ENCODE results near the gene SLC24A4. TPM values are rescaled to one million over a fixed set of nuclear protein-coding genes. Genes with fewer than 3 reads are reported as not detected.

The SLC24A4 gene
- total and polyA plus RNA-seq, 2 of the 4 experiments (the other 2 are of a cell fraction), result not detected

GRCh38 chr14:92459950-92460421 is 137.0 kb downstream of the SLC24A4 start:
- ChIA-PET POLR2A (ENCODE audit: unreplicated experiment) (no interaction called here), CTCF (interaction anchor here (0.7 to 0.9 kb wide), 3 partner anchors 30 to 186 kb away, joined by 3 read pairs; no protein-coding TSS in a partner anchor)
- H3K18ac ChIP-seq (ENCODE audit: low read depth, low read length), result no peak overlapping the region
- no peak overlapping the region; the same call in 1 of the 2 replicates for H2BK120ac ChIP-seq (ENCODE audit: low read depth, low read length)
- peak overlapping the region; percentile 82; the same call in 1 of the 2 replicates for H3K4ac ChIP-seq (ENCODE audit: low read depth, low read length)
- H3K56ac ChIP-seq (ENCODE audit: extremely low read depth, insufficient read depth, low read length), result no peak overlapping the region
- H3K9me1 ChIP-seq (ENCODE audit: insufficient read depth, low read length), result peaks cover 13% of the 10 kb centered on the region
- no peak overlapping the region for H3K4me2 ChIP-seq (ENCODE audit: low read depth, low read length)
- peak overlapping the region in 1 of 2 experiments; percentile 10; a peak in 1 of 4 replicates for H4K8ac ChIP-seq (ENCODE audit: low read depth in 2 of 2, low read length in 2 of 2)
- no peaks in the 10 kb centered on the region for H4K20me1 ChIP-seq (ENCODE audit: insufficient read depth, low read length)
- H3K9ac ChIP-seq (ENCODE audit: low read depth, low read length), result no peak overlapping the region
- H3K23ac ChIP-seq (ENCODE audit: low read depth, low read length), result no peak overlapping the region
- H3K79me1 ChIP-seq (ENCODE audit: low read depth in 1 of 2, low read length in 2 of 2), result no peaks in the 10 kb centered on the region
- in situ Hi-C loops (cut with MboI; ENCODE audit: low sequenced_read_pairs), result loop anchor here (5.0 kb wide), 1 partner anchor 338 kb away; the partner anchor contains the start of genes CPSF2 and NDUFB1
- H2BK5ac ChIP-seq (ENCODE audit: low read depth, low read length, poor library complexity, severe bottlenecking), result no peak overlapping the region
- ATAC-seq (ENCODE audit: low read depth) (no peak), DNase-seq (no peak)
- H4K91ac ChIP-seq (ENCODE audit: insufficient read depth, low read depth, low read length), result no peak overlapping the region
- no peak overlapping the region for H4K5ac ChIP-seq (ENCODE audit: low read depth, low read length)
- intact Hi-C loops (cut with micrococcal nuclease), result no loop called here
- no peak overlapping the region for H2AFZ ChIP-seq (replicated peaks; ENCODE audit: low read length, poor library complexity)
- dilution Hi-C loops (cut with HindIII; ENCODE audit: low sequenced_read_pairs, unreplicated experiment), result no loop called here
- peak overlapping the region; percentile 36 for H2AK5ac ChIP-seq (ENCODE audit: low read depth, low read length)
- H3K4me1 ChIP-seq (ENCODE audit: control insufficient read depth, insufficient read depth, low read length), result peaks cover 6% of the 10 kb centered on the region
- no peak overlapping the region for H2BK15ac ChIP-seq (ENCODE audit: low read depth, low read length)
- peak overlapping the region; percentile 26; the same call in 1 of the 2 replicates for H2BK20ac ChIP-seq (ENCODE audit: low read depth, low read length)
- no TSS peak for BruUV-seq (replicated peaks)
- H3K27me3 ChIP-seq (ENCODE audit: control insufficient read depth, insufficient read depth, low read length), result no peaks in the 10 kb centered on the region
- H3K9me3 ChIP-seq (ENCODE audit: control insufficient read depth, insufficient read depth, low read length), result no peaks in the 10 kb centered on the region
- H3K27ac ChIP-seq (ENCODE audit: insufficient read depth, low read length), result no peak overlapping the region
- no peaks in the 10 kb centered on the region for H3K36me3 ChIP-seq (ENCODE audit: control insufficient read depth, insufficient read depth, low read length)
- H3K14ac ChIP-seq (replicated peaks; ENCODE audit: low read depth, low read length), result 0 out of 2 replicates have a peak overlapping the region, but pooled peaks have one; percentile 25
- no peak overlapping the region for H3K4me3 ChIP-seq (ENCODE audit: insufficient read depth, low read depth, low read length)
- TF ChIP-seq USF2 (IDR thresholded peaks at IDR 0.05; ENCODE audit: low read depth, low read length) (no peak), MXI1 (IDR thresholded peaks at IDR 0.05; ENCODE audit: borderline replicate concordance, low read depth, low read length) (no peak), FOS (IDR thresholded peaks at IDR 0.05; ENCODE audit: low read depth, low read length) (no peak), NFE2L2 (IDR thresholded peaks at IDR 0.05; ENCODE audit: low read depth, low read length) (no peak), RAD21 (IDR thresholded peaks at IDR 0.05; ENCODE audit: low read length) (no peak), POLR2A (IDR thresholded peaks at IDR 0.05; ENCODE audit: low read depth, low read length) (no peak), BHLHE40 (IDR thresholded peaks at IDR 0.05; ENCODE audit: low read depth, low read length) (no peak)
- 63% methylated on average over 4 of the region's 12 CpGs; no CpG with 5 or more reads in 1 of the 2 experiments for WGBS, 2 experiments (ENCODE audit: extremely low coverage in 2 of 2, insufficient read length in 1 of 2)
- no peak overlapping the region for H2AK9ac ChIP-seq (replicated peaks; ENCODE audit: low read depth, low read length, poor library complexity)

Data from IMR-90 (cell line).